GM21390 (cell line): ENCODE measurements around the gene HOXD3.

Experiments used
- ATAC-seq: cut with Tn5 transposase; IDR thresholded peaks from one replicate; pipeline ENCODE4 v1.9.1; 2021; ENCODE audit not compliant: unreplicated experiment

Gene HOXD3

DNA sequence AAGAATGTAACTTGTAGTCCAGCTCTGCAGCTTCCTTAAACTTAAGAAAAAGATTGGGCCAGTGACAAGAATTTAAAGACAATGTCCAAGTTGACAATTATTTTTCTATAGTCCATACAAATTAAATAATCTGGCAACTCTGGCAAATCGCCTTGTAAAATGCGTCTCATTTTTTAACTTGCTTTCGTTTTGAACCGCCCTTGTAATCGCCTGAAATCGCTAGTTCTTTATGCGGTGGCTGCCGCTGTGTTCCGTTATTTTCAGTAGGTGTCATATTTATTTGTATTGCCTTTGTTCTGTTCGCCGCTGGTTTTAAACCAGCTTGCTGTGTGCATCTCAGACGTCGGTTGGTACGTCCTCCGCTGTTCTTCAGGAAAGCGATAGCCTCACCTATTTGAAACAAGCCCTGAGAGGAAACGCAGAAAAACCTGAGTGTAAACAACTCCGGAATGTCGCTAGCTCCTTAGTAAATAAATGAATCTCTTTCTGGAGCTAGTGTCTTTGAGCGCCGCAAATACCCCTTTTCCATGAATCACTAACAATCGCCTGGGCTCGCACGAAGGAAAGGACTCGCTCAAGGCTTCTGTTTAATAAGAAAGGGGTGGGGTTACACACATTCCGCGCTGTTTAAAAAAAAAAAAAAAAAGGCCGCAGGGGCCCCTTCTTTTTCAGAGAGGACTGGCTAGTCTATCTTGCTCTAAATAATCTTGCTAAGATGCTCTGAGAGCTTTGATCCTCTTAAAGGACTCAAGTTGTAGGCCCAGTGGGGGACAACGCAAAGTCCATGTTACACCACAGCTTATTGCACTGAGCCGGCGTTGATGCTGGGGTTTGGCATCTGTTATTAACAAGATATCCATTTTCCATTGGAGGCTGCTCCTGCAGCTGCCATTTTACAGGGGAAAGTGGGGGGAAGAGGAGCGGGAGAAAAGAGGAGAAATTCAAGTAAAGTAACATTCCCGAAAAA is 24.6 kb upstream of the HOXD3 start:
- ATAC-seq, result no peak

DNA sequence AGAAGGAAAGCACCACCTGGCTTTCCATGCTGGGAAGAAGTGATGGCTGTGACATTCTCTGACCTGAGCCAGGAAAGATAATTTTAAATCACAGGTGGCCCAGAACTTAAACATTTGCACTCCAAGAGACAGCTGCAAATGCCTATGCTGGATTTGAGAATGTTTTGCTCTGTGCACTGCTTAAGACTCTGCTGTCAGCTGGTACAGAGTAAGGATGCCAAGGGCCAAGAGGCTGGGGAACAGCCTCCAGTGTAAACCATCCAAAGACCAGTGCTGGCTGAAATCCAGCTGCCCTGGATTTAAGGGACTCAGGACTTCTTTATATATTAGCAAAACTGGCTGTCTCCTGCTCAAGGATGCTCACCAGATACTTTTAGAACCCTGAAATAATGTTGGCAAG is 23.7 kb upstream of the HOXD3 start:
- no peak for ATAC-seq

DNA sequence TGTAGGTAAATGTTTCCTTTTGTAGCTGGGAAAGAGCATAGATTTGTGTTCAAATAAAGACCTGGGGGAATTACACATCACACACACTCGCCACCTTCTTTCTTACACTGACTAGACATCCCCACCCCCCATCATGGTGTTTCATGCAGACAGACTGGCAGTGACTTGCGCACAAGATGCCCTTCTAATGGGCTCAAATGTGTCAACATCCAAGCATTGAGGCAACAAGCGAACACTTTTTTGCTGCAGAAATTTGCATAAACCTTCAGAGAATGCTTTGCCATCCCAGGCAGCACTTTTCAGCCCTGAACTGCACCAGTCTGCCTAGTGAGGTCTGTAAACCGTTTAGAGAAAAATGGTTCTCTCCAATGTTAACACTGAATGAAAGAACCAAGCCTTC is 23.1 kb upstream of the HOXD3 start:
- ATAC-seq, result no peak

DNA sequence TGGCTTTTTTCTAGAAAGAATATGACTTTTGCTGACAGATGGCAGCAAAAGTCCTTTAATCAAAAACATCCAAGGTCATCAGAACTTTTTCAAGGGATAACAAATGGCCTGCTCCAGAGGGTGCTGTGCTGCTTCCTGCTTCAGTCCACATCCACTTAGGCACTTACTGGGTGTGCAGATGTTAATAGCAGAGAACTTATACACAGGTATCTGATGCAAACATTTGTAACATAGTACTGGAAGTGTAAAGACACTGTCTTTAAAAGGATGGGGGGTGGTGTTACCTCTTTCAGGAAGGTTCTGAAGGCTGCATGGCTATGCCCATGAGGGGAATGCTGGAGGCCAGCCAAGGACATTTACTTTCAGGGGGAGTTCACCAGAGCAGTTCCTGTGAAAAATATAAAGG is 22.1 kb upstream of the HOXD3 start:
- ATAC-seq, result no peak

DNA sequence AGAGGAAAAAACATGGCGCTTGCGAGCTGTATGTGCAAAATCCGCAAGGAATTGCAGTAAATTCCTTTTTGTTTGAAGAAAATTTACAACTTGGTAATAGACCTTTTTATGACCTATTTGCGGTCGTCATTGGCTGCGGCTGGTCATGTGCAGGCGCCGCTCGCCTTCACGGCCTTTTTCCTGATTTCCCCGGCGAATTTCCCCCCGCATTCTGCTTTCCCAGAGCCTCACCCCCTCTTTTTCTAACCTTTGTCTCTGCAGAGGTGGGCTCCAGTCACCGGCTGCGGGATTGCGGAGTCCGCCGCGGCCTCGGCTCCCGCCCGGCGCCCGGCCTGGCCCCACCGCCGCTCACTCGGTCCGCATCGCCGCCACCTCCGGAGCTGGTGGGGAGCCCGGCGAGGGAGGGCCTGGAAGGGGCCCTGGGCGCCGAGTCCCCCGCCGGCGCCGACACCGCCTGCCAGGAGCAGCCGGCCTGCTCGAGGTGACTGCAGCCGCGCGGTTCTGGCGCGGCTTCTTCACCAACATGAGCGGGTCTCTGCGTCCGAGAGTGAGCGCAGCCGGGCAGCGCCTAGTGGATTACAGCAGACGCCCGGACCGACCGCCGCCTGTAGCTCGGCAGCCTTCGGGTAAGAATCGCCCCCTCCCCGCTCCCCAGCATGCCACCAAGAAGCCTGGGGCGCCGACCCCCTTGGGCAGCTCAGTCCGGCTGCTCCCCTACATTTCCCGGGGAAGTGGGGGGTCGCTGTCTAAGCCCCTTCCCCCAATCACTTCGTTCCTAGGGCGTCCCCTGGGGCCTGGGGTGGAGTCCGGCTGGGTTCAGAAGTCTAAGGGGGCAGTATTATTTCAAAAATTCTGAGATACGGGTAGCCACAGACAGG is 20.5 kb upstream of the HOXD3 start:
- ATAC-seq, result no peak

DNA sequence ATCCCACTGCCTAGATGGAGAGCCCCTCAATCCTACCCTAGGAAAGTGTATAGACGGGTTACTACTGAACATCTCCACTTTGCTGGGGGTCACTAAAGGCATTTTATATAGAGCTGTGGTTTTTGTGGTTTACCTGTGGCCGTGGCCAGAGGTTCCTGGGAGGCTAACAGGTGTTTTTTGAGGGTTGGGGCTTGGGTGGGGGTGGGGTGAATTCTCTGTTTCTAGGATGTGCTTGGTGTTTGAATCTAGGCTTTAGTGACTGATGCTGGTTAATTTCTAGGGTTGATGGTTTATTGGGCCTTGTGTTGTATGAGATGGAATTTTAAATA is 19.9 kb upstream of the HOXD3 start:
- no peak for ATAC-seq

DNA sequence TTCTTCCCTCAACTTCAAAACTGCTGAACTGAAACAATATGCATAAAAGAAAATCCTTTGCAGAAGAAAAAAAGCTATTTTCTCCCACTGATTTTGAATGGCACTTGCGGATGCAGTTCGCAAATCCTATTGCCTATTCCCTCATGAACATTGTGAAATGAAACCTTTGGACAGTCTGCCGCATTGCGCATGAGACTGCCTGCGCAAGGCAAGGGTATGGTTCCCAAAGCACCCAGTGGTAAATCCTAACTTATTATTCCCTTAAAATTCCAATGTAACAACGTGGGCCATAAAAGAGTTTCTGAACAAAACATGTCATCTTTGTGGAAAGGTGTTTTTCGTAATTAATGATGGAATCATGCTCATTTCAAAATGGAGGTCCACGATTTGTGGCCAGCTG is 19.2 kb upstream of the HOXD3 start:
- ATAC-seq, result no peak

DNA sequence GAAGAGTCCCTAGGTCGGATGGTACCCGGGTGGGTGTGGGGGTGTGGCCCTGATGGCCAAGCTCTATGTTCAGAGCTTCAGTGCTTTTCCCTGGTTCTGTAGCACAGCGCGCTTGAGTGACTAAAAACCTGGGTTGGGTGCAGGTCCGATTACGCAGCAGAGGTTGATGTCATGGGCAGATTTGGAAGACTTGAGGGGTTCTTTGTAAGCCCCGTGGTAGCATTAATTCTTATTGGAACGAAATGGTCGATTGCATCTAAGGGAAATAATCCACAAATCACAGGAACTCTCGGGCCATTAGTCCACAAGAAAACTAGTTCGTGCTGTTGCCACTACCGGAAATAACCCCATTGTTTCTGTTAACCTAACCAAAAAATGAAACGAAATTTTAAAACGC is 18.6 kb upstream of the HOXD3 start:
- ATAC-seq, result no peak

DNA sequence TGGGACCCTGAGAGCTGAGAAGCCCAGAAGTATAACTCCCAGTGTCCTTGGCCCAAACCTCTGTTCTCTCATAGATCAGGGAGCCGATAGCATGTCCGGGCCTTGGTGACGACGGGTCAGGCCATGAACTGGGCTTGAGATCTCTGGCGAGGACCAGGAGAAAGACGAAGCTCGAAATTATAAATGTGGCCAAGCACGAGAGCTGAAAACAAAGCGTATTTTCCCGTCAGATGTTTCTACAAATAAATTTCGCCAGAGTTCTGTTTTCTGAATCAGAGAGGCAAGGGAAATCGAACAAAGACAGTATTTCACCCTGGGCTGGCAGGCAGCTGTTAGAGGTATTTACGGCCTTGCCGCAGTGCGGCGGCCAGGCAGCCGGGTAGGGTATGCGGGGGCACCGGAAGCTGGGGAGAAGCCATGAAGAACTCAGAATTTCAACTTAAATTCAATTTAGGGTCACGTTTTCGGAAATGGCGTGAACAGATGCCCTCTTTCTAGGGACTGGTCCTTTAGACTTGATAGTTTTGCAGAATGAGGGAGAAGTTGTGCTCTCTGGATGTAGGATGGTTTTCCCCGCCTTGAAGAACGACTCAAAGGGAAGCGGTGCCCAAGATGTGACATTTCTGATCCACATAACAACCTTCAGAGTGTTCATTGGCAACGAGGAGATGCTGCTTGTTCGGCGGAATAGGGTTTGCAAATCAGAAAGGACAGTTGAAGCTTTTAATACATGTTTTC is 18.0 kb upstream of the HOXD3 start:
- no peak for ATAC-seq

DNA sequence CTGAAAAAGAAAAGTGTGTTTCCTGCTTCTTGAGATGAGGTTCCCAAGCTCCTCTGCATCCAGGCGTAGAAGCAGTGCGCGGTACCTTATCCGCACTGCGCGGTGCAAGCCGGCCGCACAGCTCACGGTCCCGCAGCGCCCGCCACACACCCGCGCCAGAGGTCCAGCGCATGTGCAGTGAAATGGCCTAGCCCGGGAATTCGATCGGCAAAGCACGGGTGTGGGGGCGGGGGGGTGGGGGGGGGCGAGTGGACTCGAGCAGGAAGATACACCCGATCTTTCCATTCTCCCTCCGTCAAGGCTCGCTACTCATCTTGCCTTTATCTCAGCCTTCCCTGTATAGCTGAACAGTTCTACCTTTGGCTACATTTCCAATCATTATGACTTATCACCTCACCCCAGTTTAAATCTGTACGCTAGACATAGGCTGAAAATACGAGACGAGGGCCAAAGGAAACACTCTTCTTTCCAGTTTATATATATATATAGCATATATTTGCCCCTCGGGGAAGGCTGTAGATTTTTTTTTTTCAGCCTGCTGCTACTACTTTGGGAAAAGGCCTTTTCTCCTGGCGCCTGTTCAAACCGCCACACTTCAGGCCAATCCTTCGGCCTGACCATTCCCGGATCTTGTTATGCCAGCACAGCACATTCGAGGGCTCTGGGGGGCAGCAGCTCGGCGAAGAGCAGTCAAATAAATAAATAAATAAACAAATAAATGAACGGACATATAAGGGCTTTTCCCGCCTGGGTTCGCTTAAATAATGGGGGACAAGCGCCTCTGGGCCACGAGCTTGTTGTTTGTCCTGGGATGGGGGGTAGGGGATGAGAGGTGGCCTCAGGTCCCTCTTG is 17.2 kb upstream of the HOXD3 start:
- ATAC-seq, result no peak

DNA sequence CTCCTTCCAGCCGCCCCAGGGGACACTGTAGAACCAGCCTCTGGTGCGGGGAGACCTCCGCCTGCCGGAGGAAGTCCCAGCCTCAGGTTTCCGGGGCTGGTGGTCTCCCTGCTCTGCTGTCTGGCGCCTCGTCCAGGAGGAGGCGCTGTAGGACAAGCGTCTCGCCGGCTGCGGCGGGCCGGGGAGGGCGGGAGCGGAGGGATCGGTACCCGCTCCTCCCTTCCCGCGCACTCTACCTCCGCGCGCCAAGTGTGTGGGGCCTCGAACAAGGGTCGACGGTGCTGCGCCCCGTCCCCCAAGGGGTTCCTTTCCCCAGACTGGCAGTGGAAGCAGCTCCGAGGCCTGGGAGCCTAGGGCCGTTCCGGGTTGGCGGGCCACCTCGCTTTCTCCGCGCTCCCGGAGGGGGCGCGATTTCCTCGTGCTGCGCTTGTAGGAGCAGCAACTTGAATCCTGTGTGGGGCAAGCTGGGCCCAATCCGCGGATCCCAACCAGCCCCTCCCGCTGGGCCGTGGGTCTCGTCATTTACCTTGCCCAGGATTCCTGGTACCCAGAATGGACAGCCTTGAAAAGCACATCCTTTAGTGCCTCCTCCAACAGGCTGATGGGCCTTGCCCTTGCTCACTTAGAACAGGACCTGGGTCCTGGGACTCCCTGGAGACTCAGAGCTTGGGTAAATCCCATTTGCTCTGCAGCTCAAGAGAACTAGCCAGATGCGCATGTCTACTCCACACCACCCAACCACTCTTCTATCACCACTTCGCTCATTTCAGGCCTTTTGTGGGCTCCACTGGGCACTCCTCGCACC is 16.4 kb upstream of the HOXD3 start:
- peak; percentile 95 for ATAC-seq

DNA sequence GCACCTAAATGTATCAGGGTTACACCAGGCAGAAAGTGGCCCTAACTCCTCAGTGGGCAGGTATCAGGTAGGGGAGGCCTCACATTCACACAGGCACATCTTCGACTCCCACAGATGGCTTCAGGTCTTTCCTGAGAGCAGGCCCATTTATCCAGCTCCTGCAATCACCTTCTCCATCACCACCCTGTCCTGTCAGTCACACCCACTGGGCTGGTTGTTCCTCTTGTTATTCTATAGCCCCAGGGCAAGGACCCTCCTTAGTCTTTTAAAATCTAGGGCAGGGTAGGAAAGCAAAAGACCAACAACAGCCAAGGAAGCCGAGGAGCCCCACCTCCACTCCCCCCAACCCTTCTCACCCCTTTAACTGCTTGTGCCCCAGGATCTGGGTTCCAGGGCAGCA is 14.8 kb upstream of the HOXD3 start:
- no peak for ATAC-seq

DNA sequence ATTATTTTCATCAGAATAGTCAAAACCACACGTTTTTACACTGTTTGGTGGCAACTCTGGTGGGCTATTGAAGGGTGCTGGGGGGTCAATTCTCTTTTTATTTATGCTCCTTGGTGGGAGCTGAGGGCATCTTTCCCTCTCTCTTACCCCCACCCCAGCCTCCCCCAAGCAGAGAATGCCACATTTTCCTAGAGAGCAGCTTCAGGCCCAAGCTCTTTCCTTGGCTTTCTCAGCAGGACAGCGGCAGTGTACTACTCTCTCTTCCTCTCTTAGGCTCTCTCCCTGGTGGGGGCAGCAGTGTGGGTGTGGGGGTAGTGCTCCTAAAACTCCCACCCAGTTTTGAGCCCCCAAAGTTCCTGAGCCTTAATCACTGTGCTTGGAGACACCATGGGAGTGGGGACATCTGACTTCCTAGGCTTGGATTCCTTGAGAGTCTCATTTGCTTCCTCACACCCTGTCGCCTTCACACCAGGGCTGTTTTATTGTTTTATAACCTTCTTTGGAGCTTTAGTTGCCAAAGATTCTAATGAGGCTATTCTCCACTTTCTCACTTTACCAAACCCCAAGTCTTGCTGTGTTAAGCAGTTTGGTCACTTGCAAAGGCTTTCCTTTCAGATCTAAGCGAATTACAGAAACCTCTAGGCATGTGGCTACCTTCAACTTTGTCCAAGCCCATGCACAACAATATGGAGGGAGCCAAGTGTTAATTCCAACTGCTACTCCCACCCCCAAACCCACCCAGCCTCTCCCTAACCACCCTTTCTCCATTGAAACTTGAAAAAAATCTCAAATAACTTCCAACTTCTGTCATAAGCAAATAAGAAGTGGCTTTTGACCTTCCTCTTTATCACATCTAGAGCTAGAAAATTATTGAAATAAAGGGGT is 11.8 kb upstream of the HOXD3 start:
- no peak for ATAC-seq

DNA sequence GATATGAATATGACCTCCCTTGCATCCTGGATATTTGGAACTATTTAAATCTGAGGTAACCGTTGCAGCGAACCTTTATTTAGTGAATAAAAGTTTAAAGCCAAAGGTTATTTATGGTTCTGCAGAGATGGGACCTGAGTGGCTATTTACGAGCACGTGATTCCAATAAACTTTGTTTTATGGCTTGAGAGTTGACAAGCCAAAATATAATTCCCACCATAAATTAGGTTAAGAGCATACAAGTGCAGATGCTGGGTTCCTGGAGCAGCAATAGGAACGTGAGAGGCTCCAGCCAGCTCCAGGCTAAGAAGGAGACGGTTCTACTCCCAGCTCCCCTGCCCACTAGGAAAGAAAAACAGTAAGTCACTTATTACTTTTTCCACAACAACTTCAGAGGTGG is 11.0 kb upstream of the HOXD3 start:
- no peak for ATAC-seq

DNA sequence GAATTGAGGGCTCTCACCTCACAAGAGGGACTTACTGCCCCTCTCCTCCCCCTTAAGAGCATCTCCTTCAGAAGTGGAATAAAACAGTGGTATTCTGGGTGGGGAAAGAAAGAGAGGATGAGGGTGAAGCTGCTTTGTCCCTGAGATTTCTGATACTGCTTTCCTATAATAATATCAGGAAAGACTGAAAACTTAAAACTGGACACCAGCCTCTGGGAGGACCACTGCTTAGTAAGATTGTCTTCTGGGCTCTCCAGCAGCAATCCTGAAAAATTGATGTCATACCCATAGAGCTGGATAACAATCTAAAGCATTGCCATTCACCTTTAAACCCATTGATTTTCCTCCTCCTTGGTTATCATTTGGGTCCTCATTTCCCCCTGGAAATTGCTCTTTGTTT is 10.5 kb upstream of the HOXD3 start:
- no peak for ATAC-seq

DNA sequence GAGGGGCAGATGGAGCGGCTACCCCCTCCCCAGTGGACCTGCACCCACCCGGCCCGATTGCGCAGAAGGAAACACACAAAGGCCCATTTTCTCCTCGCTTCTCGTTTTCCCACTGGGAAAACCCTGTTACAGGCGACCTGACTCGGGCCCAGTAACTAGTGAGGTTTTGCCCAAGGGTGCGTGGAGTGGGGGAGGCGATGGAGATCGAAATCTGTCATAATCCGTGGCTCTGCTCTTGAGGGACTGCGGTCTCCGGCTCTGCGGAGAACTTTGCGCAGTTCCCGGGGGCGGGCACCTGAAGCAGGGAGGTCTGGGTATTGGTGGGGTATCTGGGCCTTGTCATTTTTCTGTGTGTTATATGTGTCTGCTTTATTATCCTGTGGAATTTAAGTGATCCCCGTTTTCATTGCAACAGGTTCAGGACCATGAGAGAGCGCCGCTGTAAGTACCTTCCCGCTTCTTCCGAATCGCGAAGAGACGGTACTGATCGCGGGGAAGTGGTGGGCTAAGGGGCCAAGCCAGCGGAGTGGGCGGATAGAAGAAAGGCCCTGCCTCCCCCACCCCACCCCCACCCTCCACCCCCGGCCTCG is 9.8 kb upstream of the HOXD3 start:
- ATAC-seq, result no peak

DNA sequence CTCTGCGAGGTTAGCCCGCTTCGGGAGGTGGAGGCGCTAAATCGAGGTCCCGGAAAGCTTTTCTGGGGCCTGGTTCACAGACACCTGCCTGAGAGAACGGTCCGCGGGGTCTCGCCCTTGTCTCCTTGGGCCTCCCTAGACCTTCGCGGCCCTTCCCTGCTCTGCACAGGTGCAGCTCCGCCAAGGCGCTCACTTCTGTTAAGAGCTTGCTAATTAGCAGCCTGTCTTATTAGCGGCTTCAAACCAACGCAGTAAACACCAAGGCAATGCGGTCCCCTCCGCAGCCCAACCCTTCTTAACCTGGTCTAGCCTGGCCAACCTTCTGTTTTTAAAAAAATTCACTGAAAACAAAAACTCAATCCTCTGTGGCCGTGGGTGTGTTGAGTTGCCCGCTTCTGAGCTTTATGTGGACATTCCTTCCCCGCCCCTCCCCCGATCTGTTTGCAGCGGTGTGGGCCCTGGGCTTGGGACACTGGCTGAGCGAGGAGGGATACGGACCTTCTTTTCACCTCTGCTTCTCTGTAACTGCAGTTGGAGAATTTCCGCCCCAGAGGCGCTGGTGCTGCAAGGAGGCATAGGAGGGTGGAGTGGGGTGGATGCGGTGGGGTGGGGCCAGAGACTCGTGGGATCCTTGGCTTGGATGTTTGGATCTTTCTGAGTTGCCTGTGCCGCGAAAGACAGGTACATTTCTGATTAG is 9.2 kb upstream of the HOXD3 start:
- ATAC-seq, result no peak
